GM18502 (cell line): ENCODE data around the gene ALKBH8.
"Not testable (repeated sequence)": the region's sequence is repeated elsewhere in the genome, so short reads cannot be mapped to it uniquely, and the experiment has no call there.

Source experiments
- ATAC-seq: cut with Tn5 transposase; IDR thresholded peaks from one replicate; pipeline ENCODE4 v1.9.1; 2021; ENCODE audit warnings: mild to moderate bottlenecking; ENCODE audit not compliant: unreplicated experiment, poor library complexity

Gene ALKBH8

GRCh38 chr11:107508201-107508857 is 57.2 kb downstream of the ALKBH8 start:
- ATAC-seq: no peak

GRCh38 chr11:107505647-107506225 is 59.8 kb downstream of the ALKBH8 start:
- no peak for ATAC-seq

GRCh38 chr11:107504981-107505380 is 60.6 kb downstream of the ALKBH8 start:
- ATAC-seq: no peak

- no peak for ATAC-seq
Observed at GRCh38 chr11:107501713-107502112, 63.8 kb downstream of the ALKBH8 start.

GRCh38 chr11:107497371-107497770 is 68.2 kb downstream of the ALKBH8 start:
- not testable (repeated sequence) for ATAC-seq

- ATAC-seq: no peak
Observed at GRCh38 chr11:107496011-107496410, 69.5 kb downstream of the ALKBH8 start.

- ATAC-seq: no peak
Observed at GRCh38 chr11:107494055-107494454, 71.5 kb downstream of the ALKBH8 start.

GRCh38 chr11:107493117-107493516 is 72.4 kb downstream of the ALKBH8 start:
- no peak for ATAC-seq

- ATAC-seq: no peak
Observed at GRCh38 chr11:107490836-107491235, 74.7 kb downstream of the ALKBH8 start.

- ATAC-seq: no peak
Observed at GRCh38 chr11:107482234-107482633, 83.3 kb downstream of the ALKBH8 start.

GRCh38 chr11:107478922-107479321 is 86.6 kb downstream of the ALKBH8 start:
- ATAC-seq: no peak

GRCh38 chr11:107477820-107478219 is 87.7 kb downstream of the ALKBH8 start:
- ATAC-seq: no peak

GRCh38 chr11:107473792-107474191 is 91.7 kb downstream of the ALKBH8 start:
- ATAC-seq: no peak

- ATAC-seq: no peak
Observed at GRCh38 chr11:107472966-107473365, 92.6 kb downstream of the ALKBH8 start.

GRCh38 chr11:107468596-107468995 is 96.9 kb downstream of the ALKBH8 start:
- ATAC-seq: no peak

- no peak for ATAC-seq
Observed at GRCh38 chr11:107467696-107468095, 97.8 kb downstream of the ALKBH8 start.

- not testable (repeated sequence) for ATAC-seq
Observed at GRCh38 chr11:107466275-107466866, 99.2 kb downstream of the ALKBH8 start.

- peak; percentile 97 for ATAC-seq
Observed at GRCh38 chr11:107457558-107458271, 107.8 kb downstream of the ALKBH8 start, which contains the start of gene CWF19L2. Gene CWF19L2 (minus strand): TSS chr11:107457825. CDS start chr11:107457816, 9 bp downstream.

- ATAC-seq: peak; percentile 48
Observed at GRCh38 chr11:107457205-107457557, 108.4 kb downstream of the ALKBH8 start.

- ATAC-seq: no peak
Observed at GRCh38 chr11:107453594-107454286, 111.8 kb downstream of the ALKBH8 start.
